OCI-LY3 (cell line): Measurements from ENCODE around the gene BAD.
"Not testable (repeated sequence)": the region's sequence is repeated elsewhere in the genome, so short reads cannot be mapped to it uniquely, and the experiment has no call there.

Experiments used
- H2AFZ ChIP-seq: fragments of 200-600, 300-600 bp; shearing (Covaris generic); 2 replicates; pipeline ENCODE4 v1.6.0; 2014; ENCODE audit warnings: antibody characterized with exemption, low read depth, low read length
- H3K27ac ChIP-seq: fragments of 200-600, 300-600 bp; sonication (generic); 2 replicates; pipeline ENCODE4 v1.5.1; 2014; ENCODE audit warnings: mild to moderate bottlenecking, low read length, moderate library complexity, mixed read lengths
- H3K27me3 ChIP-seq: fragments of 200-600, 300-600 bp; sonication (generic); 2 replicates; pipeline ENCODE4 v1.6.1; 2014; ENCODE audit warnings: low read depth, low read length, mixed read lengths
- H3K36me3 ChIP-seq: fragments of 200-600, 300-600 bp; sonication (generic); replicated peaks from 2 replicates; pipeline ENCODE3; 2014; ENCODE audit warnings: low read depth, low read length, mixed read lengths
- H3K4me1 ChIP-seq: fragments of 300-600, 200-600 bp; sonication (generic); 2 replicates; pipeline ENCODE4 v1.6.1; 2014; ENCODE audit warnings: low read length, mixed read lengths
- H3K4me2 ChIP-seq: fragments of 200-600, 300-600 bp; sonication (generic); 2 replicates; pipeline ENCODE4 v1.6.1; 2014; ENCODE audit warnings: low read length, mixed read lengths
- H3K4me3 ChIP-seq: fragments of 300-600, 200-600 bp; sonication (generic); 2 replicates; pipeline ENCODE4 v1.5.1; 2014; ENCODE audit warnings: antibody characterized with exemption, mild to moderate bottlenecking, low read length, moderate library complexity
- H3K79me2 ChIP-seq: fragments of 300-600, 200-600 bp; shearing (Covaris generic); 2 replicates; pipeline ENCODE4 v1.6.1; 2014; ENCODE audit warnings: mild to moderate bottlenecking, low read length, mixed read lengths
- H3K9ac ChIP-seq: fragments of 300-600, 200-600 bp; shearing (Covaris generic); 2 replicates; pipeline ENCODE4 v1.6.0; 2014; ENCODE audit warnings: mild to moderate bottlenecking, low read length, moderate library complexity
- H3K9me3 ChIP-seq: fragments of 200-600, 300-600 bp; shearing (Covaris generic); 2 replicates; pipeline ENCODE4 v1.6.1; 2014; ENCODE audit warnings: low read length, mixed read lengths; ENCODE audit not compliant: insufficient read depth
- H4K20me1 ChIP-seq: fragments of 200-600, 300-600 bp; sonication (generic); 2 replicates; pipeline ENCODE4 v1.6.1; 2016; ENCODE audit warnings: low read length, mixed read lengths; ENCODE audit not compliant: insufficient read depth
- EZH2phosphoT487 ChIP-seq: fragments of 200-600 bp; shearing (Covaris generic); IDR thresholded peaks from 2 replicates; pipeline ENCODE4 v1.6.1; 2018; ENCODE audit warnings: antibody characterized with exemption, mixed run types, low read depth
- TF ChIP-seq, protein P1 (sequence below): fragments of 200-600, 300-600 bp; sonication (generic); IDR thresholded peaks from 2 replicates; pipeline ENCODE4 v1.5.1; 2014; ENCODE audit warnings: antibody characterized with exemption, low read length, low read depth

The BAD gene

DNA sequence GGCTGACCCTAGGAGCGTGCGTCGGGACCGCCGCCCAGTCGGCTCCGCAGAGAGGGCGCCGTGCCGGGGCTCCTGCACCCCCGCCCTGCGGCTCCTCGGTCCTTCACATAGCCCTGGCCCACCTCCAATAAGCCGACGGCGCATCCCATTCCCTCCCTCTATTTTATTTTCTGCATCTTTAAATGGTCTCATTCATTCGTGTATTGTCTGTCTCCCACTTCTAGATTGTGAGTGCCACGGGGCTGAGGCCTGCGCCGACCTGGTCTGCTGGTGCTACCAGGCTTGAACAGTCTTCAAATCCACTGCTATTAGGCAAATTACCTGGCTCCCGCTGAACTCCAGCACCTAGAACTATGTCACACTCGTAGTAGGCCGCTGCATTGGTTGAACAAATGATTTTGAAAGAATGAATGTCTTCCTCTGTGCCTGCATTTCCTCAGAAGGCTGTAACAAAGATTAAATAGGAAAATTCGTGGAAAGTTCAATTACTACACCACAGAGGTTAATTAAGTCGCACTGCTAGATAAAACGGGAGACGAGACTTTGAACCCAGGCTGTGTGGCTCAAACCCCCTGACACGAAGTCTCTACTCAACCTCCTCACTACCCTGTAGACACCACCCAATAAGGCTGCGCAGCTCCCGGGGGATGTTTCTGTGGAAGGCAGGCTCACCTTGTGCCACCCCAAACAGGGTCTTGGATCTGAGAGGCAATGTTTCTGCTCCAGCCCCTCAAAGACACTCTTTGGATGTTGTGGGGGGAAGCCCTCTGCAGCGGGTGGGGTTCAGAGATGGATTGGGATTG lies 36.5 kb downstream of the BAD start:
- Histone ChIP-seq H3K4me1 (peaks cover 37% of the 10 kb centered on the region), H3K4me3 (peak overlapping the region; percentile 89), H3K4me2 (peak overlapping the region; percentile 98), H3K27ac (peak overlapping the region; percentile 78), H3K36me3 (peaks cover 14% of the 10 kb centered on the region), H2AFZ (peak overlapping the region; percentile 66), H3K9me3 (no peaks in the 10 kb centered on the region), H4K20me1 (peaks cover 5% of the 10 kb centered on the region; the same call in 1 of the 2 replicates), H3K27me3 (no peaks in the 10 kb centered on the region), H3K79me2 (peaks cover 55% of the 10 kb centered on the region), H3K9ac (peak overlapping the region; percentile 90)
- TF ChIP-seq, protein P1, sequence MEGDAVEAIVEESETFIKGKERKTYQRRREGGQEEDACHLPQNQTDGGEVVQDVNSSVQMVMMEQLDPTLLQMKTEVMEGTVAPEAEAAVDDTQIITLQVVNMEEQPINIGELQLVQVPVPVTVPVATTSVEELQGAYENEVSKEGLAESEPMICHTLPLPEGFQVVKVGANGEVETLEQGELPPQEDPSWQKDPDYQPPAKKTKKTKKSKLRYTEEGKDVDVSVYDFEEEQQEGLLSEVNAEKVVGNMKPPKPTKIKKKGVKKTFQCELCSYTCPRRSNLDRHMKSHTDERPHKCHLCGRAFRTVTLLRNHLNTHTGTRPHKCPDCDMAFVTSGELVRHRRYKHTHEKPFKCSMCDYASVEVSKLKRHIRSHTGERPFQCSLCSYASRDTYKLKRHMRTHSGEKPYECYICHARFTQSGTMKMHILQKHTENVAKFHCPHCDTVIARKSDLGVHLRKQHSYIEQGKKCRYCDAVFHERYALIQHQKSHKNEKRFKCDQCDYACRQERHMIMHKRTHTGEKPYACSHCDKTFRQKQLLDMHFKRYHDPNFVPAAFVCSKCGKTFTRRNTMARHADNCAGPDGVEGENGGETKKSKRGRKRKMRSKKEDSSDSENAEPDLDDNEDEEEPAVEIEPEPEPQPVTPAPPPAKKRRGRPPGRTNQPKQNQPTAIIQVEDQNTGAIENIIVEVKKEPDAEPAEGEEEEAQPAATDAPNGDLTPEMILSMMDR: no peak
- TF ChIP-seq EZH2phosphoT487: no peak

DNA sequence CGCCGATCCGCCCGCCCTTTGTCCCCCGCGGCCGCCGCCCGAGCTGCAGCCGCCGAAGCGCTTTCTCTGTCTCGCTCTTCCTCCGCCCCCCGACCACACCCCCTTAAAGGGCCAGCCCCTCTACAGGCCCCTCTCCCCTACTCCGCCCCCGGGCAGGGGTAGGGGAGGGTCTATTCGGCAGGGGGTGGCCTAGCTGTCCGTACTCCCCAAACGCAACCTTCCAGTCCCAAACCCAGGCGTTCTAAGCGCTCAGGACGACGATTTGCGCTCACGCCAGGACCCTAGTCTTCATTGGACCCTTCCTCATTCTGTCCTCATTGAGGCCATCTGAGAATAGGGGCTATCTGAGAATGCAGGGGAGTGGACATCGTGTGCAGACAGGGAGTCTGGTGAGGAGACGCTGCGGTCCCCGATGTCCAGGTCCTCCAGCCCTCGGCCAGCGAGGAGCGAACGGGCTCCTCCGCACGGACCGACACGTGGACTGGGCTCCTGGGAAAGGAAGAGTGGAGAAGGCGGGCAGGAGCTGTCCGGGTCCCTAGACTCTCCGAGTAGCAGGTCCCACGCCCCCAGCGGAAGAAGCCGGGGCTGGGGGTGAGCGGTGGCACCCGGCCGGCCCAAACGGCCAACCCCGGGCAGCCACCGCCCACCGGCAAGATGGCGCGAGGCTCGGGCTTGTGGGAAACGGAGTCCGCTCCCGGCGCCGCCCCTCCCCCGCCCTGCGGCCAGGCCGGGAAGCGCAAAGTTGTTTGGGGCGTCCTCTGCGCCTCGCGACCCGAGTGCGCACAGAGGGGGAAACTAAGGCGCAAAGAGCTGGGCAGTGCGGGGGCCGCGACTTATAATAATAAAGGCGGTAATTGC lies 37.4 kb downstream of the BAD start, which contains the start of gene PPP1R14B:
PPP1R14B (minus strand) TSS at position 73 of the 858 bp plus-strand sequence. CDS start 270 bp downstream, outside the sequence.
- Histone ChIP-seq H3K27me3 (no peaks in the 10 kb centered on the region), H3K27ac (peak within 1 kb of the TSS; percentile 78), H3K4me3 (peak within 1 kb of the TSS; percentile 97), H3K4me1 (peaks cover 39% of the 10 kb centered on the region), H2AFZ (peak within 1 kb of the TSS; percentile 66), H4K20me1 (0 out of 2 replicates have a peak, but pooled peaks cover 3% of the 10 kb centered on the region), H3K9ac (peak within 1 kb of the TSS; percentile 100), H3K79me2 (peaks cover 55% of the 10 kb centered on the region), H3K4me2 (peak within 1 kb of the TSS; percentile 98), H3K9me3 (no peaks in the 10 kb centered on the region), H3K36me3 (peaks cover 19% of the 10 kb centered on the region)
- TF ChIP-seq EZH2phosphoT487: no peak
- TF ChIP-seq, protein P1: no peak

DNA sequence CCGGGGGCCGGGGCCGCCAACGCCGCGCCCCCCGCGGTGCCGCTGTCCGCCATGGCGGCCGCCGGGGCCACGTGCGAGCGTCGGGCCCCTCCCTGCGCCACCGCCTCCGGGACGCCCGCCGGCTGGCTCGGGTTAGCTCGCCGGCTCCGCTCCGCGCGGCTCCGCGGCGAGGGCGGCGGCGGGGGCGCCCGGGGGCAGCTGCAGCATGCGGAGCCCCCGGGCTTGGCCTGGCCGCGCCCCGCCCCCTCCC lies 37.9 kb downstream of the BAD start:
- Histone ChIP-seq H3K4me1 (peaks cover 39% of the 10 kb centered on the region), H3K79me2 (peaks cover 55% of the 10 kb centered on the region), H3K4me3 (peak overlapping the region; percentile 97), H3K36me3 (peaks cover 19% of the 10 kb centered on the region), H3K9ac (peak overlapping the region; percentile 100; the same call in 1 of the 2 replicates), H3K27ac (peak overlapping the region; percentile 78; the same call in 1 of the 2 replicates), H3K4me2 (peak overlapping the region; percentile 87; the same call in 1 of the 2 replicates)
- H2AFZ ChIP-seq, H4K20me1 ChIP-seq, H3K27me3 ChIP-seq, H3K9me3 ChIP-seq: not testable (repeated sequence)

DNA sequence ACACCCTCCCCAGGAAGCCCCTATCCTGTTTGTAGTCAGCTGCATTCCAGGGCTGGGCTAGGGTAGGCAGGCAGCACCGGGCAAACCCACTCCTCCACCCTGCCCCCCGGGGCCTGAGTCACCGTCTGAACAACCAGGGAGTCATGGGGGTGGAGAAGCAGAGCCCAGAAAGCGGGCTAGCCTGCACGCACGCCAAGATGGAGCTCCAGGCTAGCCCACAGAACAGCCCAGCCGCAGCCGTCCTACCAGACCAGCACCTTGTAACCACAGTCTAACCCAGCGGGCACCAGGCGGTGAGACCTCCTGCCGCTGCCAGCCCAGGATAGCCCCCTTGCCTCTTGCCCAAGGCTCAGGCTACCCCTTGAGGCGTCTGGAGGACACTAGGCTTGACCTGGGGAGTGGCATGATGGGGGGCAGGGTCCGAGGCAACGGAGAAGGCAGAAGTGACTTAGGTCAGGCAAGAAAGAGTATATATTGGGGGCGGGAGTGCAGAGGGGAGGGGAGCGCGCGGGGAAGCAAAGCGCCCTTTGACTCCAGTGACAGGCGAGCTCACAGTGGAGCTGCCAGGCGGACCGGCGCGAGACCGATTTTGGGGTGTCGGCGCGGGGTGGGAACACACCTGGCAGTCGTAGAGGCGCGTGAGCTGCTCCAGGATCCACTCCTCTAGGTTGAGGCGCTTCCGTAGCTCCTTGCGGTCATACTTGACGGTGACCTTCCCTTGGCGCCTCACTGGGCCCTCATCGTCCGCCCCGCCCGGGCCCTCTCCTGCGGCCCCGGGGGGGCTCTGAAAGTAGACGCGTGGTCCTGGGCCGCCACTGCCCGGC lies 38.5 kb downstream of the BAD start:
- Histone ChIP-seq H3K79me2 (peaks cover 55% of the 10 kb centered on the region), H2AFZ (no peak overlapping the region), H3K9ac (peak overlapping the region; percentile 100), H4K20me1 (0 out of 2 replicates have a peak, but pooled peaks cover 3% of the 10 kb centered on the region), H3K4me2 (peak overlapping the region; percentile 87), H3K27me3 (no peaks in the 10 kb centered on the region), H3K36me3 (peaks cover 19% of the 10 kb centered on the region), H3K4me1 (peaks cover 39% of the 10 kb centered on the region), H3K9me3 (no peaks in the 10 kb centered on the region), H3K4me3 (peak overlapping the region; percentile 97), H3K27ac (peak overlapping the region; percentile 78)
- TF ChIP-seq, protein P1: no peak
- no peak for TF ChIP-seq EZH2phosphoT487
